ENCODE results near the gene CHST8.
"Not testable (repeated sequence)": the region's sequence is repeated elsewhere in the genome, so short reads cannot be mapped to it uniquely, and the experiment has no call there.

The CHST8 gene

GRCh38 chr19:33693678-33694077 is 71.9 kb downstream of the CHST8 start:
- no peak for DNase-seq

- DNase-seq = not testable (repeated sequence)
These were observed 73.8 kb downstream of the CHST8 start for GRCh38 chr19:33695547-33695946.

GRCh38 chr19:33697766-33698165 is 76.0 kb downstream of the CHST8 start:
- no peak for DNase-seq

- DNase-seq = no peak
These were observed 77.1 kb downstream of the CHST8 start for GRCh38 chr19:33698576-33699435.

GRCh38 chr19:33699754-33700407 is 78.1 kb downstream of the CHST8 start:
- DNase-seq = no peak

- no peak for DNase-seq
These were observed 78.8 kb downstream of the CHST8 start for GRCh38 chr19:33700408-33701013.

- peak; percentile 29 for DNase-seq
These were observed 79.8 kb downstream of the CHST8 start for GRCh38 chr19:33701565-33701964.

GRCh38 chr19:33702606-33703437 is 81.1 kb downstream of the CHST8 start:
- no peak for DNase-seq

- DNase-seq = no peak
These were observed 81.6 kb downstream of the CHST8 start for GRCh38 chr19:33703438-33703750.

GRCh38 chr19:33703821-33704220 is 82.1 kb downstream of the CHST8 start:
- no peak for DNase-seq

GRCh38 chr19:33704271-33704670 is 82.5 kb downstream of the CHST8 start:
- DNase-seq = no peak

- DNase-seq = no peak
These were observed 83.5 kb downstream of the CHST8 start for GRCh38 chr19:33705090-33705847.

GRCh38 chr19:33705860-33706259 is 84.1 kb downstream of the CHST8 start:
- DNase-seq = no peak

- DNase-seq = no peak
These were observed 84.9 kb downstream of the CHST8 start for GRCh38 chr19:33706631-33707030.

- DNase-seq = no peak
These were observed 90.5 kb downstream of the CHST8 start for GRCh38 chr19:33712268-33712667.

- peak; percentile 19 for DNase-seq
These were observed 91.4 kb downstream of the CHST8 start for GRCh38 chr19:33713194-33713593.

- DNase-seq = no peak
These were observed 92.4 kb downstream of the CHST8 start for GRCh38 chr19:33714149-33714548.

GRCh38 chr19:33715462-33715861 is 93.7 kb downstream of the CHST8 start:
- DNase-seq = no peak

- no peak for DNase-seq
These were observed 96.1 kb downstream of the CHST8 start for GRCh38 chr19:33717878-33718277.

GRCh38 chr19:33718651-33719254 is 97.0 kb downstream of the CHST8 start:
- DNase-seq = no peak

- no peak for DNase-seq
These were observed 97.8 kb downstream of the CHST8 start for GRCh38 chr19:33719366-33720154.

Data from MV-4-11 (cell line).